ENCODE measurements around the gene ZNF316.
"Not testable (repeated sequence)": the region's sequence is repeated elsewhere in the genome, so short reads cannot be mapped to it uniquely, and the experiment has no call there.

ZNF316 gene

GRCh38 chr7:6634021-6634420 lies 3.1 kb upstream of the ZNF316 start:
- CTCF ChIA-PET: no interaction called here
- H3K4me3 Mint-ChIP-seq: peak overlapping the region; percentile 28
- H3K36me3 Mint-ChIP-seq: peaks cover 7% of the 10 kb centered on the region
- peaks cover 19% of the 10 kb centered on the region for H3K4me1 Mint-ChIP-seq
- DNase-seq: no peak
- no peak overlapping the region for H3K27ac Mint-ChIP-seq
- peaks cover 5% of the 10 kb centered on the region for H3K9me3 Mint-ChIP-seq
- peaks cover 26% of the 10 kb centered on the region for H3K27me3 Mint-ChIP-seq

GRCh38 chr7:6634971-6635370 lies 2.1 kb upstream of the ZNF316 start:
- CTCF ChIA-PET, DNase-seq: not testable (repeated sequence)
- peaks cover 24% of the 10 kb centered on the region for H3K27me3 Mint-ChIP-seq

GRCh38 chr7:6637544-6638229 lies 569 bp downstream of the ZNF316 start:
- Mint-ChIP-seq H3K4me1 (peaks cover 29% of the 10 kb centered on the region), H3K9me3 (peaks cover 5% of the 10 kb centered on the region), H3K27me3 (peaks cover 9% of the 10 kb centered on the region), H3K27ac (peak overlapping the region; percentile 87), H3K4me3 (peak overlapping the region; percentile 82), H3K36me3 (peaks cover 34% of the 10 kb centered on the region)
- DNase-seq: peak; percentile 73
- CTCF ChIA-PET: no interaction called here

More at GRCh38 chr7:6634971-6635370, 2.1 kb upstream of the ZNF316 start:
- Mint-ChIP-seq H3K4me1 (peaks cover 29% of the 10 kb centered on the region), H3K4me3 (peak overlapping the region; percentile 28), H3K36me3 (peaks cover 17% of the 10 kb centered on the region), H3K27ac (peak overlapping the region; percentile 11)
- not testable (repeated sequence) for H3K9me3 Mint-ChIP-seq

GRCh38 chr7:6639032-6639431 lies 1.9 kb downstream of the ZNF316 start:
- no peak for DNase-seq
- Mint-ChIP-seq H3K4me3 (peak overlapping the region; percentile 82), H3K36me3 (peaks cover 43% of the 10 kb centered on the region), H3K27ac (peak overlapping the region; percentile 50), H3K9me3 (peaks cover 5% of the 10 kb centered on the region), H3K27me3 (peaks cover 5% of the 10 kb centered on the region), H3K4me1 (peaks cover 29% of the 10 kb centered on the region)
- CTCF ChIA-PET: interaction anchor here (1.4 kb wide), 1 partner anchor 48 kb away, joined by 3 read pairs; no protein-coding TSS in a partner anchor

- CTCF ChIA-PET: interaction anchor here (1.4 kb wide), 1 partner anchor 48 kb away, joined by 3 read pairs; no protein-coding TSS in a partner anchor
- Mint-ChIP-seq H3K4me3 (no peak overlapping the region), H3K27ac (no peak overlapping the region), H3K27me3 (no peaks in the 10 kb centered on the region), H3K9me3 (peaks cover 5% of the 10 kb centered on the region), H3K36me3 (peaks cover 48% of the 10 kb centered on the region), H3K4me1 (peaks cover 29% of the 10 kb centered on the region)
- no peak for DNase-seq
Measured at GRCh38 chr7:6639627-6640026, 2.5 kb downstream of the ZNF316 start.

GRCh38 chr7:6640246-6640721 lies 3.2 kb downstream of the ZNF316 start:
- H3K36me3 Mint-ChIP-seq: peaks cover 54% of the 10 kb centered on the region
- no peaks in the 10 kb centered on the region for H3K27me3 Mint-ChIP-seq
- peaks cover under 1% of the 10 kb centered on the region for H3K9me3 Mint-ChIP-seq
- peaks cover 29% of the 10 kb centered on the region for H3K4me1 Mint-ChIP-seq
- H3K4me3 Mint-ChIP-seq: no peak overlapping the region
- DNase-seq: no peak
- CTCF ChIA-PET: no interaction called here
- H3K27ac Mint-ChIP-seq: peak overlapping the region; percentile 53

- H3K27ac Mint-ChIP-seq: peak overlapping the region; percentile 28
Measured at GRCh38 chr7:6641305-6642035, 4.4 kb downstream of the ZNF316 start.

GRCh38 chr7:6642239-6642839 lies 5.2 kb downstream of the ZNF316 start:
- H3K9me3 Mint-ChIP-seq: no peaks in the 10 kb centered on the region
- no peak overlapping the region for H3K27ac Mint-ChIP-seq
- DNase-seq: no peak
- no peaks in the 10 kb centered on the region for H3K27me3 Mint-ChIP-seq
- CTCF ChIA-PET: no interaction called here
- peaks cover 70% of the 10 kb centered on the region for H3K36me3 Mint-ChIP-seq
- no peak overlapping the region for H3K4me3 Mint-ChIP-seq
- peaks cover 25% of the 10 kb centered on the region for H3K4me1 Mint-ChIP-seq

More at GRCh38 chr7:6641305-6642035, 4.4 kb downstream of the ZNF316 start:
- CTCF ChIA-PET: no interaction called here
- H3K4me3 Mint-ChIP-seq: no peak overlapping the region
- no peaks in the 10 kb centered on the region for H3K27me3 Mint-ChIP-seq
- peaks cover 27% of the 10 kb centered on the region for H3K4me1 Mint-ChIP-seq
- H3K36me3 Mint-ChIP-seq: peaks cover 62% of the 10 kb centered on the region
- H3K9me3 Mint-ChIP-seq: no peaks in the 10 kb centered on the region
- DNase-seq: no peak

- Mint-ChIP-seq H3K27me3 (no peaks in the 10 kb centered on the region), H3K27ac (no peak overlapping the region), H3K4me1 (peaks cover 22% of the 10 kb centered on the region), H3K36me3 (peaks cover 70% of the 10 kb centered on the region), H3K9me3 (no peaks in the 10 kb centered on the region), H3K4me3 (no peak overlapping the region)
- DNase-seq: no peak
- CTCF ChIA-PET: no interaction called here
Measured at GRCh38 chr7:6642861-6643640, 5.9 kb downstream of the ZNF316 start.

- no peak for DNase-seq
- no peak overlapping the region for H3K4me3 Mint-ChIP-seq
- peaks cover 12% of the 10 kb centered on the region for H3K4me1 Mint-ChIP-seq
- H3K36me3 Mint-ChIP-seq: peaks cover 73% of the 10 kb centered on the region
- CTCF ChIA-PET: no interaction called here
- H3K27me3 Mint-ChIP-seq: no peaks in the 10 kb centered on the region
- H3K9me3 Mint-ChIP-seq: no peaks in the 10 kb centered on the region
- no peak overlapping the region for H3K27ac Mint-ChIP-seq
Measured at GRCh38 chr7:6643915-6644625, 7.0 kb downstream of the ZNF316 start.

GRCh38 chr7:6644728-6645127 lies 7.6 kb downstream of the ZNF316 start:
- no peak for DNase-seq
- Mint-ChIP-seq H3K36me3 (peaks cover 73% of the 10 kb centered on the region), H3K9me3 (no peaks in the 10 kb centered on the region), H3K27ac (no peak overlapping the region), H3K27me3 (no peaks in the 10 kb centered on the region), H3K4me3 (no peak overlapping the region), H3K4me1 (peaks cover 5% of the 10 kb centered on the region)
- CTCF ChIA-PET: no interaction called here

GRCh38 chr7:6646465-6646864 lies 9.3 kb downstream of the ZNF316 start:
- peaks cover 82% of the 10 kb centered on the region for H3K36me3 Mint-ChIP-seq
- CTCF ChIA-PET: no interaction called here
- no peaks in the 10 kb centered on the region for H3K4me1 Mint-ChIP-seq
- no peak for DNase-seq
- no peaks in the 10 kb centered on the region for H3K27me3 Mint-ChIP-seq
- no peak overlapping the region for H3K4me3 Mint-ChIP-seq
- peaks cover 9% of the 10 kb centered on the region for H3K9me3 Mint-ChIP-seq
- no peak overlapping the region for H3K27ac Mint-ChIP-seq

GRCh38 chr7:6647080-6647479 lies 10.0 kb downstream of the ZNF316 start:
- H3K36me3 Mint-ChIP-seq: peaks cover 81% of the 10 kb centered on the region
- no peak overlapping the region for H3K4me3 Mint-ChIP-seq
- H3K4me1 Mint-ChIP-seq: no peaks in the 10 kb centered on the region
- H3K9me3 Mint-ChIP-seq: peaks cover 10% of the 10 kb centered on the region
- no peaks in the 10 kb centered on the region for H3K27me3 Mint-ChIP-seq
- H3K27ac Mint-ChIP-seq: no peak overlapping the region
- CTCF ChIA-PET: no interaction called here
- no peak for DNase-seq

Data from activated naive CD4-positive, alpha-beta T cell treated with anti-CD3 and anti-CD28 coated beads, Interleukin-2, amount 10 ng/mL, durations not matched to agents 7 days and 5 days (primary cell).